CD4-positive, alpha-beta T cell treated with Interleukin-4 for 1 hour (primary cell): ENCODE results near the gene INHBB.

Source experiments
- DNase-seq, 2 donors: peaks; one replicate each; pipeline ENCODE4 v3.0.0-alpha.2; 2020 to 2022

The INHBB gene

GRCh38 chr2:120399889-120400240, 53.9 kb downstream of the INHBB start:
- DNase-seq, result no peak

DNA sequence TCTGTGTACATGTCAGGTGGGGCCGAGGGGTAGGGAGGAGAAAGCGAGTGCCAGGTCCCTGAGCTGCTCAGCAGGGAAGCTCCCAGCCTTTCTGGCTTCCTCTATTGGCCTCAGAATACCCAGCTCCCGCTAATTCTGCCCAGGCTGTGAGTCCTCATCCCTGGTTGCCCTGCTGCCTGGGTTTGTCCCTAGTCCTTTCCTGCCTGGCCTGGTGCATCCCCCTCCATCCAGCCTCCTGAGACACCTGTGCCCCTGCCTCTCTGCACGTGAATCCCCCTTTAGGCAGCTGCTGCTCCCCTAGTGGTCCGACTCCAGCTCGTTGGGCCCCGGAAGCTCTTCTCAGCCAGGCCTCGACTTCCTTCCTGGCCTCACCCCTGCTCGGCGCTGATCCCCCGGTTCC, 54.6 kb downstream of the INHBB start:
- DNase-seq, result no peak
